ENCODE data around the gene F2. TPM values are rescaled to one million over a fixed set of nuclear protein-coding genes. Genes with fewer than 3 reads are reported as not detected.

The F2 gene
- total RNA-seq, 1 experiment from 2014 or later: not detected

GRCh38 chr11:46729110-46730027 lies 10.4 kb downstream of the F2 start:
- no peaks in the 10 kb centered on the region for H3F3A ChIP-seq (ENCODE audit: low read length, unreplicated experiment)
- intact Hi-C loops (cut with micrococcal nuclease): no loop called here
- no peaks in the 10 kb centered on the region for H3K9me3 ChIP-seq (ENCODE audit: low read length)
- DNase-seq (peak; percentile 34), ATAC-seq (peak; percentile 38; the same call in 1 of the 2 replicates)
- TF ChIP-seq EZH2 (IDR thresholded peaks at IDR 0.05; ENCODE audit: low read length, unreplicated experiment) (no peak), EZH2phosphoT487 (IDR thresholded peaks at IDR 0.05; ENCODE audit: borderline replicate concordance, low read length) (no peak), CTCF (conservative IDR thresholded peaks at IDR 0.05; ENCODE audit: low read depth, low read length) (no peak)
- no peaks in the 10 kb centered on the region for H3K4me1 ChIP-seq (ENCODE audit: insufficient read depth, low read length)
- H3K4me2 ChIP-seq (ENCODE audit: low read length): no peak overlapping the region
- BruUV-seq (replicated peaks): no TSS peak
- H2AFZ ChIP-seq (ENCODE audit: low read length): no peak overlapping the region
- ChIA-PET CTCF (no interaction called here), POLR2A (ENCODE audit: unreplicated experiment) (no interaction called here)
- no peak overlapping the region for H3K4me3 ChIP-seq (ENCODE audit: low read length)
- H3K79me2 ChIP-seq (ENCODE audit: low read length): no peaks in the 10 kb centered on the region
- H3K9me2 ChIP-seq (replicated peaks; ENCODE audit: low read length): no peaks in the 10 kb centered on the region
- no peaks in the 10 kb centered on the region for H3K27me3 ChIP-seq (ENCODE audit: low read length)
- H3K27ac ChIP-seq (ENCODE audit: low read length): no peak overlapping the region
- no peak overlapping the region for H3K9ac ChIP-seq (ENCODE audit: low read length)
- no peaks in the 10 kb centered on the region for H4K20me1 ChIP-seq (ENCODE audit: low read length)
- no peaks in the 10 kb centered on the region for H3K36me3 ChIP-seq (ENCODE audit: low read depth, low read length)

- Histone ChIP-seq H3K4me3 (ENCODE audit: low read length) (no peak overlapping the region), H2AFZ (ENCODE audit: low read length) (no peak overlapping the region), H3F3A (ENCODE audit: low read length, unreplicated experiment) (no peaks in the 10 kb centered on the region), H3K79me2 (ENCODE audit: low read length) (no peaks in the 10 kb centered on the region), H3K36me3 (ENCODE audit: low read depth, low read length) (no peaks in the 10 kb centered on the region), H3K27me3 (ENCODE audit: low read length) (no peaks in the 10 kb centered on the region), H3K9me3 (ENCODE audit: low read length) (no peaks in the 10 kb centered on the region), H3K27ac (ENCODE audit: low read length) (no peak overlapping the region), H3K9ac (ENCODE audit: low read length) (no peak overlapping the region), H3K9me2 (replicated peaks; ENCODE audit: low read length) (no peaks in the 10 kb centered on the region), H4K20me1 (ENCODE audit: low read length) (no peaks in the 10 kb centered on the region), H3K4me2 (ENCODE audit: low read length) (no peak overlapping the region), H3K4me1 (ENCODE audit: insufficient read depth, low read length) (no peaks in the 10 kb centered on the region; the same call in none of the 2 replicates)
- ChIA-PET CTCF (no interaction called here), POLR2A (ENCODE audit: unreplicated experiment) (no interaction called here)
- DNase-seq (no peak), ATAC-seq (no peak)
- intact Hi-C loops (cut with micrococcal nuclease): no loop called here
- no TSS peak for BruUV-seq (replicated peaks)
- TF ChIP-seq CTCF (conservative IDR thresholded peaks at IDR 0.05; ENCODE audit: low read depth, low read length): no peak
- TF ChIP-seq EZH2 (IDR thresholded peaks at IDR 0.05; ENCODE audit: low read length, unreplicated experiment): no peak
- TF ChIP-seq EZH2phosphoT487 (IDR thresholded peaks at IDR 0.05; ENCODE audit: borderline replicate concordance, low read length): no peak
Measured at GRCh38 chr11:46731545-46731944, 12.5 kb downstream of the F2 start.

GRCh38 chr11:46733234-46733633 lies 14.2 kb downstream of the F2 start:
- TF ChIP-seq EZH2phosphoT487 (IDR thresholded peaks at IDR 0.05; ENCODE audit: borderline replicate concordance, low read length) (no peak), EZH2 (IDR thresholded peaks at IDR 0.05; ENCODE audit: low read length, unreplicated experiment) (no peak), CTCF (conservative IDR thresholded peaks at IDR 0.05; ENCODE audit: low read depth, low read length) (no peak)
- ATAC-seq: no peak
- intact Hi-C loops (cut with micrococcal nuclease): no loop called here
- H3K4me1 ChIP-seq (ENCODE audit: insufficient read depth, low read length): no peaks in the 10 kb centered on the region; the same call in none of the 2 replicates
- ChIA-PET CTCF (no interaction called here), POLR2A (ENCODE audit: unreplicated experiment) (no interaction called here)
- no peak overlapping the region for H2AFZ ChIP-seq (ENCODE audit: low read length)
- no peaks in the 10 kb centered on the region for H3K79me2 ChIP-seq (ENCODE audit: low read length)
- no peaks in the 10 kb centered on the region for H3K9me2 ChIP-seq (replicated peaks; ENCODE audit: low read length)
- no TSS peak for BruUV-seq (replicated peaks)
- no peak for DNase-seq
- H3K27ac ChIP-seq (ENCODE audit: low read length): no peak overlapping the region
- no peaks in the 10 kb centered on the region for H3K27me3 ChIP-seq (ENCODE audit: low read length)
- no peak overlapping the region for H3K4me2 ChIP-seq (ENCODE audit: low read length)
- H3F3A ChIP-seq (ENCODE audit: low read length, unreplicated experiment): no peaks in the 10 kb centered on the region
- H3K9me3 ChIP-seq (ENCODE audit: low read length): no peaks in the 10 kb centered on the region
- H3K9ac ChIP-seq (ENCODE audit: low read length): no peak overlapping the region
- H3K36me3 ChIP-seq (ENCODE audit: low read depth, low read length): no peaks in the 10 kb centered on the region
- no peak overlapping the region for H3K4me3 ChIP-seq (ENCODE audit: low read length)
- H4K20me1 ChIP-seq (ENCODE audit: low read length): no peaks in the 10 kb centered on the region

Data from PC-3 (cell line).